Calu3 (cell line): ENCODE measurements around the gene CCBE1. TPM values are rescaled to one million over a fixed set of nuclear protein-coding genes. Genes with fewer than 3 reads are reported as not detected.
"Not testable (repeated sequence)": the region's sequence is repeated elsewhere in the genome, so short reads cannot be mapped to it uniquely, and the experiment has no call there.

Experiments
- BruUV-seq: library from RNA; stranded (reverse); fragments of 400-500 nt; replicated peaks from 2 replicates; lab custom pipeline; 2021; lab: Mats Ljungman, UMichigan
- CTCF ChIA-PET: fragments of 300-600 bp; sonication (Branson Sonifier 250); formaldehyde crosslinking; loops from one replicate; lab custom pipeline; 2022; ENCODE audit warnings: antibody characterized with exemption; lab: Charles Lee
- DNase-seq: peaks from one replicate; pipeline ENCODE4 v3.0.0; 2022
- H3K27ac Mint-ChIP-seq: one replicate; pipeline ENCODE4 v1.8.0; 2022; ENCODE audit warnings: mixed read lengths; ENCODE audit not compliant: unreplicated experiment
- H3K27me3 Mint-ChIP-seq: one replicate; pipeline ENCODE4 v1.8.0; 2022; ENCODE audit warnings: mixed read lengths; ENCODE audit not compliant: unreplicated experiment
- H3K36me3 Mint-ChIP-seq: one replicate; pipeline ENCODE4 v1.8.0; 2022; ENCODE audit warnings: mild to moderate bottlenecking, moderate library complexity, mixed read lengths; ENCODE audit not compliant: insufficient read depth, unreplicated experiment
- H3K4me1 Mint-ChIP-seq: one replicate; pipeline ENCODE4 v1.8.0; 2022; ENCODE audit warnings: mild to moderate bottlenecking, low read depth, mixed read lengths; ENCODE audit not compliant: unreplicated experiment
- H3K4me3 Mint-ChIP-seq: one replicate; pipeline ENCODE4 v1.8.0; 2022; ENCODE audit warnings: mild to moderate bottlenecking, low read depth, moderate library complexity, mixed read lengths; ENCODE audit not compliant: unreplicated experiment
- H3K9me3 Mint-ChIP-seq: one replicate; pipeline ENCODE4 v1.8.0; 2022; ENCODE audit warnings: low read depth, mixed read lengths; ENCODE audit not compliant: unreplicated experiment
- intact Hi-C: fragments of 100-400 bp; cut with micrococcal nuclease; formaldehyde crosslinking; loops from one replicate; pipeline ENCODE4 v1.10.0; 2022; ENCODE audit not compliant: unreplicated experiment
- total RNA-seq: library from RNA; stranded (reverse); gene quantifications from 2 replicates; pipeline ENCODE4 v1.2.3, GENCODE V29; 2022
- TF ChIP-seq, protein P1 (sequence below): fragments of 200-600 bp; IDR thresholded peaks from one replicate; pipeline ENCODE4 v1.8.0; 2022; ENCODE audit warnings: antibody characterized with exemption; ENCODE audit not compliant: unreplicated experiment

Gene CCBE1
- total RNA-seq, 1 experiment from 2014 or later: 0.12 TPM

GRCh38 chr18:59715966-59716369, 18.7 kb upstream of the CCBE1 start:
- TF ChIP-seq, protein P1, sequence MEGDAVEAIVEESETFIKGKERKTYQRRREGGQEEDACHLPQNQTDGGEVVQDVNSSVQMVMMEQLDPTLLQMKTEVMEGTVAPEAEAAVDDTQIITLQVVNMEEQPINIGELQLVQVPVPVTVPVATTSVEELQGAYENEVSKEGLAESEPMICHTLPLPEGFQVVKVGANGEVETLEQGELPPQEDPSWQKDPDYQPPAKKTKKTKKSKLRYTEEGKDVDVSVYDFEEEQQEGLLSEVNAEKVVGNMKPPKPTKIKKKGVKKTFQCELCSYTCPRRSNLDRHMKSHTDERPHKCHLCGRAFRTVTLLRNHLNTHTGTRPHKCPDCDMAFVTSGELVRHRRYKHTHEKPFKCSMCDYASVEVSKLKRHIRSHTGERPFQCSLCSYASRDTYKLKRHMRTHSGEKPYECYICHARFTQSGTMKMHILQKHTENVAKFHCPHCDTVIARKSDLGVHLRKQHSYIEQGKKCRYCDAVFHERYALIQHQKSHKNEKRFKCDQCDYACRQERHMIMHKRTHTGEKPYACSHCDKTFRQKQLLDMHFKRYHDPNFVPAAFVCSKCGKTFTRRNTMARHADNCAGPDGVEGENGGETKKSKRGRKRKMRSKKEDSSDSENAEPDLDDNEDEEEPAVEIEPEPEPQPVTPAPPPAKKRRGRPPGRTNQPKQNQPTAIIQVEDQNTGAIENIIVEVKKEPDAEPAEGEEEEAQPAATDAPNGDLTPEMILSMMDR: no peak
- no peak overlapping the region for H3K4me3 Mint-ChIP-seq
- intact Hi-C loops: no loop called here
- DNase-seq: peak; percentile 17
- no peaks in the 10 kb centered on the region for H3K9me3 Mint-ChIP-seq
- H3K27ac Mint-ChIP-seq: peak overlapping the region; percentile 15
- no peaks in the 10 kb centered on the region for H3K27me3 Mint-ChIP-seq
- CTCF ChIA-PET: no interaction called here
- peaks cover 31% of the 10 kb centered on the region for H3K4me1 Mint-ChIP-seq
- no TSS peak for BruUV-seq
- H3K36me3 Mint-ChIP-seq: peaks cover 4% of the 10 kb centered on the region

DNA sequence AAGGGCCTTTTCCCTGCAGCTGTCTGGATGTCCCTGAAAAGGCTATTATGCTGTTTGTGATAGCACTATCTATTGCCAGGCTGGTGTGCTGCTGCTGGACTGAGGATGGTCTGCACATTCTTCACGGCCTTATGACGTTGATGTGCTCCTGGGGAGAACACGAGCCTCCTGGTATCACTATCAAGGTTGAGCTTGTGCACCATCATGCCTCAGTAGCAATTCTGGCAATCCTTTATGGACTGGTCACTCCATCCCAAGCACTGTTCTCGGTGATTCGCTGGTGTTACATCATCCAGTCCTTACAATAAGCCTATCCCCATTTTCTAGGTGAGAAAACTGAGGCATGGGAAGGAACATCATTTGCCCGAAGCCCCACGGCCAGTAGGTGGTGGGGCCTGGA, 18.2 kb upstream of the CCBE1 start:
- Mint-ChIP-seq H3K4me1 (peaks cover 31% of the 10 kb centered on the region), H3K36me3 (peaks cover 4% of the 10 kb centered on the region), H3K27me3 (no peaks in the 10 kb centered on the region), H3K27ac (no peak overlapping the region), H3K4me3 (no peak overlapping the region), H3K9me3 (no peaks in the 10 kb centered on the region)
- intact Hi-C loops: no loop called here
- DNase-seq: no peak
- no TSS peak for BruUV-seq
- CTCF ChIA-PET: no interaction called here
- TF ChIP-seq, protein P1: no peak

- H3K4me3 Mint-ChIP-seq, H3K36me3 Mint-ChIP-seq, intact Hi-C loops, H3K27me3 Mint-ChIP-seq, DNase-seq, CTCF ChIA-PET, BruUV-seq, H3K9me3 Mint-ChIP-seq, H3K27ac Mint-ChIP-seq: not testable (repeated sequence)
- H3K4me1 Mint-ChIP-seq: peaks cover 29% of the 10 kb centered on the region
Observed at GRCh38 chr18:59714096-59714495, 16.9 kb upstream of the CCBE1 start.

GRCh38 chr18:59712311-59712710, 15.1 kb upstream of the CCBE1 start:
- H3K4me3 Mint-ChIP-seq: no peak overlapping the region
- no peak overlapping the region for H3K27ac Mint-ChIP-seq
- DNase-seq: no peak
- intact Hi-C loops: no loop called here
- H3K4me1 Mint-ChIP-seq: peaks cover 11% of the 10 kb centered on the region
- H3K27me3 Mint-ChIP-seq: no peaks in the 10 kb centered on the region
- TF ChIP-seq, protein P1: no peak
- CTCF ChIA-PET: no interaction called here
- no TSS peak for BruUV-seq
- H3K36me3 Mint-ChIP-seq: peaks cover 4% of the 10 kb centered on the region
- no peaks in the 10 kb centered on the region for H3K9me3 Mint-ChIP-seq

- TF ChIP-seq, protein P1: no peak
- Mint-ChIP-seq H3K9me3 (no peaks in the 10 kb centered on the region), H3K36me3 (no peaks in the 10 kb centered on the region), H3K4me1 (peaks cover 10% of the 10 kb centered on the region), H3K27ac (no peak overlapping the region), H3K4me3 (no peak overlapping the region), H3K27me3 (no peaks in the 10 kb centered on the region)
- no peak for DNase-seq
- no TSS peak for BruUV-seq
- CTCF ChIA-PET: interaction anchor here (0.6 kb wide), 1 partner anchor 190 kb away, joined by 5 read pairs; no protein-coding TSS in a partner anchor
- intact Hi-C loops: no loop called here
Observed at GRCh38 chr18:59708988-59709387, 11.8 kb upstream of the CCBE1 start.
